ENCODE measurements around the gene TMEM231. TPM values are rescaled to one million over a fixed set of nuclear protein-coding genes. Genes with fewer than 3 reads are reported as not detected.

Gene TMEM231
- total RNA-seq, 1 donor: 17.0 TPM

DNA sequence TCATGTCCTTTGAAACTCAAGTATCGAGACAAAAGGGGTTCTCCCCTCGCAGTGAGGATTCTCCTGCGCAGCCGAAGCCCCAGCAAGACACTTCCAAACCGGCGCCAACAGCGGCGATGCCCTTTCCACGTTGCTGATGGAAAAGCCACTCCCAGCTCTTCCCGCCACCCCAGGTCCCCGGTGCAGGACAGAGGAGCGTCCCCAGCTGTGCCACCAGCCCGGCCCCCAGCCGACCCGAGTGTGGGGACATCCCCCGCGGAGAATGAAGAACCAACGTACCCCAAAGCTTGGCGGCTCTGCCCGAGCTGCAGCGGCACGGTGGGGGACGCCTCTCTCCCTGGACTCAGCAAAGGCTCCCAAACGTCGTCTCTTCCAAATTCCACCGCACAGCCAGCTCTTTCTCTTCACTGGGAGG is 61.4 kb downstream of the TMEM231 start:
- Histone ChIP-seq H3K9me3 (ENCODE audit: low read depth, low read length) (no peaks in the 10 kb centered on the region), H4K20me1 (ENCODE audit: insufficient read depth, low read length) (no peaks in the 10 kb centered on the region), H3K27me3 (ENCODE audit: insufficient read depth, low read length) (peaks cover 2% of the 10 kb centered on the region), H3K4me2 (ENCODE audit: insufficient read depth, low read length) (peak overlapping the region; percentile 76), H3K27ac (ENCODE audit: low read depth, low read length) (no peak overlapping the region), H3K36me3 (ENCODE audit: insufficient read depth, low read length) (no peaks in the 10 kb centered on the region), H3K4me3 (ENCODE audit: insufficient read depth, low read length) (peak overlapping the region; percentile 61), H2AFZ (ENCODE audit: low read length) (peak overlapping the region; percentile 86), H3K79me2 (ENCODE audit: insufficient read depth, low read length) (no peaks in the 10 kb centered on the region), H3K4me1 (ENCODE audit: insufficient read depth, low read length) (no peaks in the 10 kb centered on the region)
- no peak for DNase-seq (ENCODE audit: insufficient read length, low spot score, missing footprints)
- TF ChIP-seq, protein P1, sequence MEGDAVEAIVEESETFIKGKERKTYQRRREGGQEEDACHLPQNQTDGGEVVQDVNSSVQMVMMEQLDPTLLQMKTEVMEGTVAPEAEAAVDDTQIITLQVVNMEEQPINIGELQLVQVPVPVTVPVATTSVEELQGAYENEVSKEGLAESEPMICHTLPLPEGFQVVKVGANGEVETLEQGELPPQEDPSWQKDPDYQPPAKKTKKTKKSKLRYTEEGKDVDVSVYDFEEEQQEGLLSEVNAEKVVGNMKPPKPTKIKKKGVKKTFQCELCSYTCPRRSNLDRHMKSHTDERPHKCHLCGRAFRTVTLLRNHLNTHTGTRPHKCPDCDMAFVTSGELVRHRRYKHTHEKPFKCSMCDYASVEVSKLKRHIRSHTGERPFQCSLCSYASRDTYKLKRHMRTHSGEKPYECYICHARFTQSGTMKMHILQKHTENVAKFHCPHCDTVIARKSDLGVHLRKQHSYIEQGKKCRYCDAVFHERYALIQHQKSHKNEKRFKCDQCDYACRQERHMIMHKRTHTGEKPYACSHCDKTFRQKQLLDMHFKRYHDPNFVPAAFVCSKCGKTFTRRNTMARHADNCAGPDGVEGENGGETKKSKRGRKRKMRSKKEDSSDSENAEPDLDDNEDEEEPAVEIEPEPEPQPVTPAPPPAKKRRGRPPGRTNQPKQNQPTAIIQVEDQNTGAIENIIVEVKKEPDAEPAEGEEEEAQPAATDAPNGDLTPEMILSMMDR (IDR thresholded peaks at IDR 0.05; ENCODE audit: extremely low read depth, low read depth, low read length): no peak

DNA sequence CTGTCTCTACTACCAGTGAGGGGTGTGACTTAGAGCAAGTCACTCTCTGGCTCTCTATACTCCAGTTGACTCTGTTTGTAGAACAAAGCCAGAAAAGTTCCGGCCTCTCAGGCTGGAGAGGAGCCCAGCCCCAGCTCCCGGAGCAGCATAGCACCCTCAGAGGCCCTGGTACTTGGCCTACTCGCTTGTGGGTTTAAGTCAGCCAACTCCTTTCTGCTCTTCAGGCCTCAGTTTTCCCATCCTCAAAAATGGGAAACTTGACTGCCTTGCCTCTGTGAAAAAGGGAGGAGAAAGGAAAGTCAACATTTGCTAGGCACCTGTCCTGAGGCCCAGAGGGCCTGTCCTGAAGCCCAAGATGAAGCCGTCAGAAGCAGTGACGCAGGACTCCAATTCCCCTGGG is 61.9 kb downstream of the TMEM231 start:
- Histone ChIP-seq H3K36me3 (ENCODE audit: insufficient read depth, low read length) (no peaks in the 10 kb centered on the region), H3K9me3 (ENCODE audit: low read depth, low read length) (no peaks in the 10 kb centered on the region)

DNA sequence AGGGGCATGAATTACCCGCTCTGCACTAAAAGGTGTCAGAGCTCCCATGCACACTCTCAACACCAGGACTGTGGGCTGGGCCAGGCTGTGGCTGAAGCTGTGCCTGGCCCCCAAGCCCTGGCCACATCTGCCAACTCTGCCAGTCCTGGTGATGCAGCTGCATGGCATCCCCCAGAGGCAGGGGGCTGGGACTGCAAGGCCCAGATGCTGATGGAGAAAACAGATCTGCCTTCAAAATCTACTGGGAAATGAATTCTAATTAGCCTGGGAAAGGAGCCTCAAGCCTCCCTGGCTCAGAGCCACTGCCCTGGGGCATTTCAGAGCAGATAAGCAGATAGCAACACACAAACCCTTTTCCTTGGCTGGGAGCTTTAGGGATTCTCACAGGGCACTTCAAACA is 64.2 kb downstream of the TMEM231 start:
- no peak overlapping the region for H2AFZ ChIP-seq (ENCODE audit: low read length)
- no peak overlapping the region for H3K4me3 ChIP-seq (ENCODE audit: insufficient read depth, low read length)
- H3K27me3 ChIP-seq (ENCODE audit: insufficient read depth, low read length): peaks cover 2% of the 10 kb centered on the region
- H4K20me1 ChIP-seq (ENCODE audit: insufficient read depth, low read length): no peaks in the 10 kb centered on the region
- H3K27ac ChIP-seq (ENCODE audit: low read depth, low read length): no peak overlapping the region
- no peaks in the 10 kb centered on the region for H3K79me2 ChIP-seq (ENCODE audit: insufficient read depth, low read length)
- H3K36me3 ChIP-seq (ENCODE audit: insufficient read depth, low read length): no peaks in the 10 kb centered on the region
- H3K4me1 ChIP-seq (ENCODE audit: insufficient read depth, low read length): no peaks in the 10 kb centered on the region
- TF ChIP-seq, protein P1 (IDR thresholded peaks at IDR 0.05; ENCODE audit: extremely low read depth, low read depth, low read length): no peak
- no peak overlapping the region for H3K4me2 ChIP-seq (ENCODE audit: insufficient read depth, low read length)
- DNase-seq (ENCODE audit: insufficient read length, low spot score, missing footprints): peak; percentile 86
- H3K9me3 ChIP-seq (ENCODE audit: low read depth, low read length): no peaks in the 10 kb centered on the region

More for the DNA sequence above, 61.9 kb downstream of the TMEM231 start:
- Histone ChIP-seq H3K27ac (ENCODE audit: low read depth, low read length) (no peak overlapping the region), H3K4me3 (ENCODE audit: insufficient read depth, low read length) (no peak overlapping the region), H3K27me3 (ENCODE audit: insufficient read depth, low read length) (peaks cover 2% of the 10 kb centered on the region), H3K4me2 (ENCODE audit: insufficient read depth, low read length) (peak overlapping the region; percentile 76), H4K20me1 (ENCODE audit: insufficient read depth, low read length) (no peaks in the 10 kb centered on the region), H2AFZ (ENCODE audit: low read length) (peak overlapping the region; percentile 86), H3K79me2 (ENCODE audit: insufficient read depth, low read length) (no peaks in the 10 kb centered on the region), H3K4me1 (ENCODE audit: insufficient read depth, low read length) (no peaks in the 10 kb centered on the region)
- TF ChIP-seq, protein P1 (IDR thresholded peaks at IDR 0.05; ENCODE audit: extremely low read depth, low read depth, low read length): no peak
- DNase-seq (ENCODE audit: insufficient read length, low spot score, missing footprints): no peak

DNA sequence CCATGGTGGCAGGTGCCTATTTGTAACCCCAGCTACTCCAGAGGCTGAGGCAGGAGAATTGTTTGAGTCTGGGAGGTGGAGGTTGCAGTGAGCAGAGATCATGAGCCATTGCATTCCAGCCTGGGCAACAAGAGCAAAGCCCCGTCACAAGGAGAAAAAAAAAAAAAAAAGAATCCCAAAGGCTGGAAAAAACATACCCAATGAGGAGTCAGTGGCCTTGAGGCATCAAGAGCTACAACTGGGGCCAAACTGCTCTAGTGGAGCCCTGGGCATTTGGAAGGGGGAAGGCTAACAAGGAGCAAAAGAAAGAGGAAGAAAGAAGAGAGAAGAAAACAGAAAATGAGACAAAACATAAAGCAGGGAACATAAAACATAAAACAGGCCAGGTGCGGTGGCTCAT is 67.7 kb downstream of the TMEM231 start:
- no peak overlapping the region for H3K4me2 ChIP-seq (ENCODE audit: insufficient read depth, low read length)
- no peaks in the 10 kb centered on the region for H4K20me1 ChIP-seq (ENCODE audit: insufficient read depth, low read length)
- H3K4me3 ChIP-seq (ENCODE audit: insufficient read depth, low read length): no peak overlapping the region
- no peaks in the 10 kb centered on the region for H3K36me3 ChIP-seq (ENCODE audit: insufficient read depth, low read length)
- TF ChIP-seq, protein P1 (IDR thresholded peaks at IDR 0.05; ENCODE audit: extremely low read depth, low read depth, low read length): no peak
- DNase-seq (ENCODE audit: insufficient read length, low spot score, missing footprints): no peak
- H3K27me3 ChIP-seq (ENCODE audit: insufficient read depth, low read length): no peaks in the 10 kb centered on the region
- no peaks in the 10 kb centered on the region for H3K4me1 ChIP-seq (ENCODE audit: insufficient read depth, low read length)
- no peak overlapping the region for H2AFZ ChIP-seq (ENCODE audit: low read length)
- H3K79me2 ChIP-seq (ENCODE audit: insufficient read depth, low read length): no peaks in the 10 kb centered on the region
- no peak overlapping the region for H3K27ac ChIP-seq (ENCODE audit: low read depth, low read length)
- H3K9me3 ChIP-seq (ENCODE audit: low read depth, low read length): no peaks in the 10 kb centered on the region

Other genes starting within 250 kb of the TMEM231 start
- 37.7 and 41.3 TPM in 2 replicates for gene CFDP1, start 122.7 kb downstream of the TMEM231 start, total RNA-seq
- gene TMEM170A, start 91.6 kb downstream of the TMEM231 start, total RNA-seq: 11.6 and 13.6 TPM in 2 replicates
- gene CHST6, start 60.8 kb downstream of the TMEM231 start, total RNA-seq: 1.1 and 1.5 TPM in 2 replicates
- under 0.01 TPM in 1 of 2 replicates, not detected in the other for gene CHST5, start 20.1 kb downstream of the TMEM231 start, total RNA-seq
- 32.9 and 36.8 TPM in 2 replicates for gene GABARAPL2, start 10.1 kb upstream of the TMEM231 start, total RNA-seq
- gene ADAT1, start 67.0 kb upstream of the TMEM231 start, total RNA-seq: 46.0 and 54.8 TPM in 2 replicates
- 121 and 125 TPM in 2 replicates for gene KARS1, start 91.4 kb upstream of the TMEM231 start, total RNA-seq
- gene TERF2IP, start 91.5 kb upstream of the TMEM231 start, total RNA-seq: 39.1 and 39.5 TPM in 2 replicates
- gene CPHXL2, start 120.8 kb upstream of the TMEM231 start, total RNA-seq: not detected in 2 replicates
- not detected in 2 replicates for gene DUXB, start 145.2 kb upstream of the TMEM231 start, total RNA-seq
- not detected in 2 replicates for gene CPHXL, start 170.2 kb upstream of the TMEM231 start, total RNA-seq